ENCODE data around the gene GOLPH3.

- TF ChIP-seq CTCF (IDR thresholded peaks at IDR 0.05) (no peak), POLR2AphosphoS5 (IDR thresholded peaks at IDR 0.05) (peak; percentile 66)
Observed at GRCh38 chr5:32108167-32108566, 66.0 kb downstream of the GOLPH3 start.

Data from prostate gland (tissue), 2 donors.